Mucosa of stomach (tissue), 1 donor: ENCODE results near the gene IGIP.
A peak's percentile ranks its signal among the peaks of the same experiment; 100 is the strongest.

ENCODE experiments used
- H3K27me3 ChIP-seq: one replicate; pipeline ENCODE4 v1.7.0; 2013; ENCODE audit warnings: mild to moderate bottlenecking, low read length; ENCODE audit not compliant: control insufficient read depth, insufficient read depth
- H3K36me3 ChIP-seq: one replicate; pipeline ENCODE4 v1.7.0; 2013; ENCODE audit warnings: low read length; ENCODE audit not compliant: control insufficient read depth, insufficient read depth
- H3K4me1 ChIP-seq: one replicate; pipeline ENCODE4 v1.7.0; 2013; ENCODE audit warnings: mild to moderate bottlenecking, low read length; ENCODE audit not compliant: control insufficient read depth, insufficient read depth
- H3K4me3 ChIP-seq: one replicate; pipeline ENCODE4 v1.7.0; 2013; ENCODE audit warnings: low read length
- H3K9ac ChIP-seq: one replicate; pipeline ENCODE4 v1.7.0; 2013; ENCODE audit warnings: mild to moderate bottlenecking, low read length, moderate library complexity
- H3K9me3 ChIP-seq: one replicate; pipeline ENCODE4 v1.7.0; 2013; ENCODE audit warnings: mild to moderate bottlenecking, low read length, moderate library complexity; ENCODE audit not compliant: control insufficient read depth
- donor health status: Pancreatic carcinoma.

IGIP gene

DNA sequence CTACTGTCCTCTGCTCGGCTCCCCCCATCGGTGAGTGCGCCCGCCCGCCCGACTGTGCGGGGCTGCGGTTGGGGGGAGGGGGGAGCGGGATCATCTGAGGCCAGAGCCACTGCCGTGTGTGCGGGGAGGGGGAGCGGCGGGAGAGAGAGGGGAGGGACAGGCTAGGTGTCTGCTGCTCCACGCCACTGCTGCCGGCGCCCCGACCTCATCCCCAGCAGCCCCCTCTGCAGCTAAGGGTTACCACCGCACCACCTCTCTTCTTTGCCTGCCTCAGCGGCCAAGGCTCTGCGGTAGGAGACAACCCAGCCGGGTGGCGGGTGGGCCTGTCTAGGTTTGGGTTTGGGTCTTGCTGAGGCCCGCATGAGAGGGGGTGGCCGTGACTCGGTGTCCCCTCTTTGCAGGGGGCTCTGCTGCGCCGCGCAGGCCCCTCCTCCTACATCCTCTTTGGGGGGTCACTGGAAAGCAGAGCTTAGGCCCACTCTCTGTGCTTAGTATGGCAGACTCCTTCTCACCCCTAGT is 12.5 kb upstream of the IGIP start:
- H3K36me3 ChIP-seq: no peaks in the 10 kb centered on the region
- H3K9me3 ChIP-seq: no peaks in the 10 kb centered on the region
- H3K27me3 ChIP-seq: peaks cover 13% of the 10 kb centered on the region
- H3K9ac ChIP-seq: peak overlapping the region; percentile 82
- peak overlapping the region; percentile 70 for H3K4me3 ChIP-seq
- H3K4me1 ChIP-seq: peaks cover 39% of the 10 kb centered on the region

DNA sequence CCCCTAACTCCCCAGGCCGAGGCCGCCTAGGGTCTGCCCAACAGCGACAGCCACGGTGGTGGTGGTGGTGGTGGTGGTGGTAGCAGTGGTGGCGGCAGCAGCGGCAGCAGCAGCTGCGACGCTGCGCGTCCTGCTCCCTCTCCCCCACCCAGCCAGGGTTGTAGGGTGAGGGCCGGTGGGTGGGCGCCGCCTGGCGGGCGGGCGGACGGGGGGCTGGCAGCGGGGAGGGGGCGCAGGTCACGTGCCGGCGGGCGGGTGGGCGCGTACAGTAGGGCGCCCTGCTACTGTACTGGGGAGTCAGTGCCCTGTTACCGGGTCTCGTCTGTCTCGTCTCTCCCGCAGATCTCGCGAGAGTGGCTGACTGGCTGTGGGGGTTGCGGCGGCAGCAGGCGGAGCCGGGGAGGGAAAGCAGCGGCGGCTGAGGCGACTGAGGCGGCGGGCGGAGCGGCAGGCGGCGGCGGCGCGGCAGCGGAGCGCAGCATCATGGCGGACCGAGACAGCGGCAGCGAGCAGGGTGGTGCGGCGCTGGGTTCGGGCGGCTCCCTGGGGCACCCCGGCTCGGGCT is 12.0 kb upstream of the IGIP start, which contains the start of gene PURA:
Gene PURA, plus strand, starts transcription at position 411 of the 565 bp plus-strand sequence. Its CDS starts 73 bp downstream, at position 484.
- Histone ChIP-seq H3K4me3 (peak within 1 kb of the TSS; percentile 72), H3K9me3 (no peaks in the 10 kb centered on the region), H3K27me3 (peaks cover 13% of the 10 kb centered on the region), H3K9ac (peak within 1 kb of the TSS; percentile 82), H3K36me3 (no peaks in the 10 kb centered on the region), H3K4me1 (peaks cover 39% of the 10 kb centered on the region)

DNA sequence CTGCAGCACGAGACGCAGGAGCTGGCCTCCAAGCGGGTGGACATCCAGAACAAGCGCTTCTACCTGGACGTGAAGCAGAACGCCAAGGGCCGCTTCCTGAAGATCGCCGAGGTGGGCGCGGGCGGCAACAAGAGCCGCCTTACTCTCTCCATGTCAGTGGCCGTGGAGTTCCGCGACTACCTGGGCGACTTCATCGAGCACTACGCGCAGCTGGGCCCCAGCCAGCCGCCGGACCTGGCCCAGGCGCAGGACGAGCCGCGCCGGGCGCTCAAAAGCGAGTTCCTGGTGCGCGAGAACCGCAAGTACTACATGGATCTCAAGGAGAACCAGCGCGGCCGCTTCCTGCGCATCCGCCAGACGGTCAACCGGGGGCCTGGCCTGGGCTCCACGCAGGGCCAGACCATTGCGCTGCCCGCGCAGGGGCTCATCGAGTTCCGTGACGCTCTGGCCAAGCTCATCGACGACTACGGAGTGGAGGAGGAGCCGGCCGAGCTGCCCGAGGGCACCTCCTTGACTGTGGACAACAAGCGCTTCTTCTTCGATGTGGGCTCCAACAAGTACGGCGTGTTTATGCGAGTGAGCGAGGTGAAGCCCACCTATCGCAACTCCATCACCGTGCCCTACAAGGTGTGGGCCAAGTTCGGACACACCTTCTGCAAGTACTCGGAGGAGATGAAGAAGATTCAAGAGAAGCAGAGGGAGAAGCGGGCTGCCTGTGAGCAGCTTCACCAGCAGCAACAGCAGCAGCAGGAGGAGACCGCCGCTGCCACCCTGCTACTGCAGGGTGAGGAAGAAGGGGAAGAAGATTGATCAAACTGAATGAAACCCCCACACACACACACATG is 11.2 kb upstream of the IGIP start:
- H3K9ac ChIP-seq: peak overlapping the region; percentile 79
- no peaks in the 10 kb centered on the region for H3K36me3 ChIP-seq
- H3K9me3 ChIP-seq: no peaks in the 10 kb centered on the region
- peaks cover 32% of the 10 kb centered on the region for H3K4me1 ChIP-seq
- peaks cover 6% of the 10 kb centered on the region for H3K27me3 ChIP-seq
- H3K4me3 ChIP-seq: peak overlapping the region; percentile 72

DNA sequence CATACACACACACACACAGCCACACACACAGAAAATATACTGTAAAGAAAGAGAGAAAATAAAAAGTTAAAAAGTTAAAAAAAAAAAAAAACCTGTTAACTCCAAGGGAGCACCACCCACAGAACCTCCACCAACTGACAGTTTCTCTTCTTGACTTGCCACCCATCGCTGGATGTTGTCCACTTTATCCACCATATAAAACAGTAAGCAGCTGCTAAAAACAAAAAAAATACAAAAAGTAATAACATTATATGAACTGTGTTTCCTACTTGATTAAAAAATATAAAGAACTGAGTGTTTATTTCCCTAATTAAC is 10.6 kb upstream of the IGIP start:
- H3K4me1 ChIP-seq: peaks cover 29% of the 10 kb centered on the region
- peak overlapping the region; percentile 72 for H3K4me3 ChIP-seq
- H3K9me3 ChIP-seq: no peaks in the 10 kb centered on the region
- peak overlapping the region; percentile 79 for H3K9ac ChIP-seq
- peaks cover 3% of the 10 kb centered on the region for H3K27me3 ChIP-seq
- H3K36me3 ChIP-seq: no peaks in the 10 kb centered on the region

DNA sequence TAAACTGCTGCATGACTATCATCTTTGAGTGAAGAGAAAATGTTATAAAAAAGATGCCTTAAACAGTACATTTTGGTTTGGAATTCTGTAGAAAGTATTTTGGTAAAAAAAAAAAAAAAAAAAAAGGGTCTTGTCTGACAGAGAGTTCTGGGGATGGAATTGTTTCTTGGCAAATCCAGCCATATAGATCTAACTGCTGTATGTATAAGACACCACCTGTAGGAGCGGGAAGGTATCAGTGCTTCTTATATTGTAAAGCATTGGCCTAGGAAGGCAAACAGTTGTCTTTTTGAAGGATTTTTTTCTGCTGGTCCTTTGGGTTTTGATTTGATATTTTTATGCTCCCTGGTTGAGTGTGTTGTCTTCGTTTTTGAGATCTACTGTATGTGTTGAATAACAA is 9.0 kb upstream of the IGIP start:
- Histone ChIP-seq H3K9ac (no peak overlapping the region), H3K27me3 (peaks cover 3% of the 10 kb centered on the region), H3K4me3 (no peak overlapping the region), H3K9me3 (no peaks in the 10 kb centered on the region), H3K36me3 (no peaks in the 10 kb centered on the region), H3K4me1 (peaks cover 29% of the 10 kb centered on the region)

DNA sequence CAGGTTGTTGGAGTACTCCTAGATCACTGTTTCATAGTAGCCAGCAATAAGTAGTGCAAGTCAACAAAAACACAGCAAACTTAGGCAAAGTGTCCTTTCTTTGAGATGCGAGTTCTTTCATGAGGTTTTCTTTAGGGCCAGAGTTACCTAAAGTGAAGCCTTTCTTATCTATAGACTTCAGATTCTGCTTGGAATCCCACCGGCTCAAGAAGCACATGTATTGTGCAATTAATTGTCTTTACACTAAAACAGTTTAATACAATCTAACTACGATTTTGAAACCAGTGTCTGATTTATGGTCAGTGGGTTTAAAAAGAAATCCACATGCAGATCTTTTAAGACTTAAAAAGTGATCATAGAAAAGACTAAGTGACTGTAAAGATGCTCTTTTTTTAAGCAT is 8.2 kb upstream of the IGIP start:
- H3K9ac ChIP-seq: no peak overlapping the region
- H3K27me3 ChIP-seq: no peaks in the 10 kb centered on the region
- peaks cover 23% of the 10 kb centered on the region for H3K4me1 ChIP-seq
- no peaks in the 10 kb centered on the region for H3K9me3 ChIP-seq
- H3K4me3 ChIP-seq: no peak overlapping the region
- no peaks in the 10 kb centered on the region for H3K36me3 ChIP-seq

DNA sequence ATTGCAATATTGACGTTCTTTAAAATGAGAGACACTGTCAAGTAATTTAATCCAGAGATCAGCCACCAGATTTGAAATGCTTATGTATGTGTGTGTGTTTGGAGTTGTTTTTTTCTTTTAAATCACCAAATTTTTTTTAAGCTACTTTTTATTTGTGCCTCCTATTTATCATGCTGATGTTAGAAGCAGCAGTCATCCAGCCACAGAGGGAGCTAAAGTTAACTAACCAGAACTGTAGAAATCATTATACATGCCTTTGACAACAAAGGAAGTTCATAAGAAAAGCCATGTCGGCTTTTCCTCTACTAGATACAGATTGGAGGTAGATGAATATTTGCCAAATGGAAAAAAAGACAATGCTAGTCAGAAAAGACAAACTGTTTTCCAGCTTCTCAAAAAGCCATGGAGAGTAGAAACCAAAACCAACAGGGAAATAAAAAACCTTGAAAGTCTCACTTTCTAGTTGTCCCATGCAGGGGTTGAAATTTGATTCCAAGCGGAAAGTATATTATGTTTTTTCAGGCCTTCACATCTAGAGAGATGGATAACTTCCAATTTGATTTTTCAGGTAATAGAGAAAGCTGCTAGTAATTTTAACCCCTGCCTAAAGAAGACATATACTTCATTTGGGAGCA is 7.3 kb upstream of the IGIP start:
- no peak overlapping the region for H3K9ac ChIP-seq
- no peak overlapping the region for H3K4me3 ChIP-seq
- H3K36me3 ChIP-seq: no peaks in the 10 kb centered on the region
- H3K27me3 ChIP-seq: no peaks in the 10 kb centered on the region
- peaks cover 15% of the 10 kb centered on the region for H3K4me1 ChIP-seq
- no peaks in the 10 kb centered on the region for H3K9me3 ChIP-seq

DNA sequence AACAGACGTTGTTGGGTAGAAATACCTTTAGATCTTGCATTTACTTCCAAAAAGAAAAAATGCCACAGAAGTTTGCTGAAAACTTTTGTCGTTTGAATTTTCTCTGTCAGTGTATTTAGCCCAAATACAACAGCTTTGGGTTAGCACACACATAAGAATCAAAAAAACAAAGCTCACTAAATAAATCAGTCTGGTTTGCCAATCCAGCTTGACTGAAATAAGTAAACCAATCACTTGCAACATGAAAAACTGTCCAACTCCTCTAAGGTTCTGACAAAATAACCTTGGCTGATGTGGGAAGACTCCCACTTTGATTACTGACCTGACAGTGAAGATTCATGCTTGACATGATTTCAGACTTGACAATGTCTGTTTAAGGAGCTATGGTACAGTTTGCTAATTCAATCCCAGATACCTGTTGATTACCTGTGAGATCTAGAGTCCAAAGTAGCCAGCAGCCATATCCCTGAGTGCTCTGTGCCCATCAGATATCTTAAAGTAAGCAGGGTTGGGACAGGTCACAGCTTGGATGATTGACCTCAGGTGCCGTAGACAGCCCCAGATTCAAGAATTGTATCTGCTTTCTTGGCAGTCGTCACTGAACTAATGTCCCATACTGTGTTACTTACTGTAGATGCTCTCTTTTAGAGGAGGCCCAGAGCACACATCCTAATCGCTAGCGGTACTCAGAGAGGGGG is 727 bp downstream of the IGIP start:
- Histone ChIP-seq H3K36me3 (no peaks in the 10 kb centered on the region), H3K9me3 (no peaks in the 10 kb centered on the region), H3K9ac (no peak overlapping the region), H3K4me1 (peaks cover 14% of the 10 kb centered on the region), H3K4me3 (no peak overlapping the region), H3K27me3 (no peaks in the 10 kb centered on the region)

DNA sequence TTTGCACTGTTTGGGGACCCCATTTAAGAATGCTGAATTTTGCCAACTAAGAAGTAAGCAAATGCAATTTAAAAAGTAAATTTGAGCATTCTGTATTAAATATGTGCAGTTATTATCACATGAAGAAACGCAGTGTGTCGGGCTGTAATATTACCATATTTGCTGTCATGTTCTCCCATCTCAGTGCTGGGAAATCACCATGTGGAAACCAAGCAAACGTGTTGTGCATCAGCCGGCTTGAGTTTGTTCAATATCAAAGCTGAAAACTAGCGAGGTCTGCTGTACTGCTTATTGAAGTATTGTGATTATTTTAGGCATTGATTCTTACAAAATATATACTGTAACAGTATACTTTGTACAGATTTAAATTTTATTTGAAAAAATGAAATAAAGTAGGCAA is 2.6 kb downstream of the IGIP start:
- H3K27me3 ChIP-seq: no peaks in the 10 kb centered on the region
- no peak overlapping the region for H3K4me3 ChIP-seq
- H3K4me1 ChIP-seq: peaks cover 14% of the 10 kb centered on the region
- no peak overlapping the region for H3K9ac ChIP-seq
- H3K9me3 ChIP-seq: no peaks in the 10 kb centered on the region
- H3K36me3 ChIP-seq: no peaks in the 10 kb centered on the region

DNA sequence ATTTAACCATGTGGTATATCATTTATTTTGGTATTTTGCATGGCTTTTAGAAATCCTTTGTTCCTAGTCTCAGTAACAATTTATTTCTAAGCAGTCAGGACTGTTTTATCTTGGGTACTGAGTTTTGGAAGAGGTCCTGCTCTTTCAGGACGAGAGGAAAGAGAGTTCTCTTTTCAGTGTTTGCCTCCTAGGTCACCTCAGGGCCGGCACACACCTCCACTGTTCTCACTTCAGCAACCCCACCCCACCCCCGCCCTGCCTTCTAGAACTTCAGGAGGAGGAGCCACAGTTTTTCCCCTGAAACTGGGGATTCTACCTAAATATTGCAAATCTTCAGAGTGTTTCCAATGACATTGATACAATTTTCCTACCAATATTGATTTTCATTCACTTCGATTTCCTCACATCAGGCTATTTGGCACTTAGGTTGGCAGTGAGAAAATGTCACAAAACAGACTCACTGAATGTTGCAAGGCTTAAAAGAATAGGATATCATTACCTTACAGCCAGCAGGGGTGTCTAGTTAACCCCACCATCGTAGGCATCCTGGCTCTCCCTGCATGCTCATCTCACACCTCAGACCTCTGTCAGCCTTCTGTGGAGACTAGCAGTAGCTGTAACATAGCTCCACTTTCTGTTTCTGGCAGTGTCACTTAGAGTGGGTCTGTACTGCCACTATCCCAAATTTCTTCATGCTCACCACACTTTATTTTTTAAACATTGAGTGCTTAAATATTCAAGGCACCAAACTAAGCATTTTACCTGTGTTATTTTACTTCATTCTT is 5.4 kb downstream of the IGIP start:
- H3K27me3 ChIP-seq: no peaks in the 10 kb centered on the region
- no peak overlapping the region for H3K9ac ChIP-seq
- peaks cover 14% of the 10 kb centered on the region for H3K4me1 ChIP-seq
- H3K4me3 ChIP-seq: no peak overlapping the region
- no peaks in the 10 kb centered on the region for H3K36me3 ChIP-seq
- no peaks in the 10 kb centered on the region for H3K9me3 ChIP-seq

DNA sequence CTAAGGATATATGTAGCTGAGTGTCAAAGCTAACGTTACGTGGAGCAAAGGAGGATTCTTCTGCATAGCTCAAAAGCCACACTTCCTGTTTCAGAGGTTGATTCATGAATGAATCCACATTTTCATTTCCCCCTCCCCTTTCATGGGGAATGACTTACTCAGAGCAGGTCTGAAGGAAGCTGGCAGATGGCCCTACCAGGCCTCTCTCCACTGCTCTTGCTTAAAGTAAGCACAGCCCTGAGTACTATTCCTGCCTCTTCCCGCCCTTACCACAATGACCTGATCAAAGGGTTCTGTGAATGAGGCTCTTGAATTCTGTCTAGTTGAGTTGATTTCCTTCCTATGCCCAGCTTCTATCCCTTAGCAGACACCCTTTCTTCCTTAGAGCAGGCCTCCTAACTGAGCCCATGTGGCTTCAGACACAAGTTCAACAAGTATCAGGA is 6.3 kb downstream of the IGIP start:
- peaks cover 13% of the 10 kb centered on the region for H3K4me1 ChIP-seq
- no peaks in the 10 kb centered on the region for H3K27me3 ChIP-seq
- H3K4me3 ChIP-seq: no peak overlapping the region
- no peak overlapping the region for H3K9ac ChIP-seq
- H3K36me3 ChIP-seq: no peaks in the 10 kb centered on the region
- no peaks in the 10 kb centered on the region for H3K9me3 ChIP-seq
